ENCODE data around the gene KIRREL3.

GRCh38 chr11:126438691-126439090, 561.9 kb downstream of the KIRREL3 start:
- TF ChIP-seq GATA3 (IDR thresholded peaks at IDR 0.05; ENCODE audit: low read depth, low read length), result no peak
- no peak for TF ChIP-seq GATA2 (IDR thresholded peaks at IDR 0.05; ENCODE audit: low read depth, low read length)
